ENCODE measurements around the gene CGRRF1. TPM values are rescaled to one million over a fixed set of nuclear protein-coding genes. Genes with fewer than 3 reads are reported as not detected.

CGRRF1 gene
- total and polyA plus RNA-seq, 2 of the 13 experiments (the other 11 are each of a cell fraction or from before 2014, with no cell fraction given) = 16.8 to 18.2 TPM

DNA sequence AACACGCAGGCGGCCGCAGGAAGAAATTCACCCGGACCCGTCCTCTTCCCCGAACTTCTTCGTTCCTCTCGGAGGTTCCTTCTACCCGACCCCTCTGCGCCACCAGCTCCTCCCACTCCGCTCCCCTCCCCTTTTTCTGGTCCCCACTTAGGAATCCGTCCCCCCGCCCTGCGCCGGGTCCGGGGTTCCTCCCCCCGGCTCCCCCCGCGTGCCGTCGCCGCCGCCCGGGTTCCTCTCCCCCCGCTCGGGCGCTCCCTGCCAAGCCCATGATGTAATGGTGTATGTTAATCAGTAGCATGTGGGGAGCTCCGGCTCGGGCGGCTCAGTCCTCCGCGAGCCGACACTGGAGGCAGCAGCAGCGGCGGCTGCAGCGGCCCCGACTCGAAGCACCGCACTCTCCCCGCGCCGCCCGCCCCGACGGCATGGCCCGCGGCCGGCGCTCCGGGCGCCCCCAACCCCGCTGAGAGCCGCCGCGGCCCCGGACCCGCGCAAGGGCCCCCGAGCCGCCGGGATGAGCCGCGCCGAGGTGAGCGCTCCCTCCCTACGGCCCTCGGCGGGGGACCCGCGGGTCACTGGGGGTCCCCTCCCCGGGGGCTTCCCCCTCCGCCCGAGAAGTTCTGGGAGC lies 56.2 kb downstream of the CGRRF1 start (continued):
- TF ChIP-seq ATF3 (CRISPR knock-in tag; IDR thresholded peaks at IDR 0.05) (peak; percentile 33; the same call in 1 of the 2 replicates), ZNF629 (CRISPR knock-in tag; conservative IDR thresholded peaks at IDR 0.05) (no peak), ATF1 (CRISPR knock-in tag; IDR thresholded peaks at IDR 0.05) (no peak), PHF21A (CRISPR knock-in tag; IDR thresholded peaks at IDR 0.05) (peak; percentile 60; the same call in 1 of the 2 replicates), ZNF343 (CRISPR knock-in tag; IDR thresholded peaks at IDR 0.05) (no peak), ZBTB26 (CRISPR knock-in tag; IDR thresholded peaks at IDR 0.05; ENCODE audit: borderline replicate concordance) (0 out of 2 replicates have a peak, but pooled peaks have one; percentile 48), ZSCAN29 (CRISPR knock-in tag; conservative IDR thresholded peaks at IDR 0.05) (0 out of 2 replicates have a peak, but pooled peaks have one; percentile 48), ZNF761 (CRISPR knock-in tag; conservative IDR thresholded peaks at IDR 0.05) (no peak; the same call in 1 of the 2 replicates), POLR2AphosphoS5 (IDR thresholded peaks at IDR 0.05; ENCODE audit: low read depth, low read length) (peak; percentile 70), SALL1 (CRISPR knock-in tag; IDR thresholded peaks at IDR 0.05) (peak; percentile 49; the same call in 1 of the 2 replicates), ZNF687 (CRISPR knock-in tag; IDR thresholded peaks at IDR 0.05) (peak; percentile 12; the same call in 1 of the 2 replicates), ZNF777 (CRISPR knock-in tag; IDR thresholded peaks at IDR 0.05) (peak; percentile 92), ATF7-NPFF (CRISPR knock-in tag; IDR thresholded peaks at IDR 0.05; ENCODE audit: low read depth) (peak; percentile 19; the same call in 1 of the 2 replicates), XRCC5 (optimal IDR thresholded peaks at IDR 0.05; ENCODE audit: low read length) (peak; percentile 7), ZFP41 (CRISPR knock-in tag; IDR thresholded peaks at IDR 0.05; ENCODE audit: borderline replicate concordance) (0 out of 2 replicates have a peak, but pooled peaks have one; percentile 10), MAFG (CRISPR knock-in tag; IDR thresholded peaks at IDR 0.05) (no peak), ZNF329 (CRISPR knock-in tag; IDR thresholded peaks at IDR 0.05; ENCODE audit: low read depth) (0 out of 2 replicates have a peak, but pooled peaks have one; percentile 22), GATAD2A (CRISPR knock-in tag; IDR thresholded peaks at IDR 0.05) (peak; percentile 23; the same call in 1 of the 2 replicates)
- TF ChIP-seq, protein P1, sequence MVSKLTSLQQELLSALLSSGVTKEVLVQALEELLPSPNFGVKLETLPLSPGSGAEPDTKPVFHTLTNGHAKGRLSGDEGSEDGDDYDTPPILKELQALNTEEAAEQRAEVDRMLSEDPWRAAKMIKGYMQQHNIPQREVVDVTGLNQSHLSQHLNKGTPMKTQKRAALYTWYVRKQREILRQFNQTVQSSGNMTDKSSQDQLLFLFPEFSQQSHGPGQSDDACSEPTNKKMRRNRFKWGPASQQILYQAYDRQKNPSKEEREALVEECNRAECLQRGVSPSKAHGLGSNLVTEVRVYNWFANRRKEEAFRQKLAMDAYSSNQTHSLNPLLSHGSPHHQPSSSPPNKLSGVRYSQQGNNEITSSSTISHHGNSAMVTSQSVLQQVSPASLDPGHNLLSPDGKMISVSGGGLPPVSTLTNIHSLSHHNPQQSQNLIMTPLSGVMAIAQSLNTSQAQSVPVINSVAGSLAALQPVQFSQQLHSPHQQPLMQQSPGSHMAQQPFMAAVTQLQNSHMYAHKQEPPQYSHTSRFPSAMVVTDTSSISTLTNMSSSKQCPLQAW (CRISPR knock-in tag; IDR thresholded peaks at IDR 0.05) = peak; percentile 75
- TF ChIP-seq, protein P2, sequence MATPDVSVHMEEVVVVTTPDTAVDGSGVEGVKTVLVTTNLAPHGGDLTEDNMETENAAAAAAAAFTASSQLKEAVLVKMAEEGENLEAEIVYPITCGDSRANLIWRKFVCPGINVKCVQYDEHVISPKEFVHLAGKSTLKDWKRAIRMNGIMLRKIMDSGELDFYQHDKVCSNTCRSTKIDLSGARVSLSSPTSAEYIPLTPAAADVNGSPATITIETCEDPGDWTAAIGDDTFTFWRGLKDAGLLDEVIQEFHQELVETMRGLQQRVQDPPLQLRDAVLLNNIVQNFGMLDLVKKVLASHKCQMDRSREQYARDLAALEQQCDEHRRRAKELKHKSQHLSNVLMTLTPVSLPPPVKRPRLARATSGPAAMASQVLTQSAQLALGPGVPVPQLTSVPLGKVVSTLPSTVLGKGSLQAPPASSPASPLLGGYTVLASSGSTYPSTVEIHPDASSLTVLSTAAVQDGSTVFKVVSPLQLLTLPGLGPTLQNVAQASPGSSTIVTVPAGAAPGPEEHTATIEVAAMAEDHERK (CRISPR knock-in tag; IDR thresholded peaks at IDR 0.05; ENCODE audit: low read depth) = peak; percentile 51; the same call in 1 of the 2 replicates

Data from HepG2 (cell line).